T-helper 22 cell (primary cell): ENCODE results near the gene OR4C13.
"Not testable (repeated sequence)": the region's sequence is repeated elsewhere in the genome, so short reads cannot be mapped to it uniquely, and the experiment has no call there.

Experiments used
- DNase-seq: peaks from one replicate; pipeline ENCODE4 v3.0.0-alpha.2; 2020; ENCODE audit warnings: low read depth

The OR4C13 gene

DNA sequence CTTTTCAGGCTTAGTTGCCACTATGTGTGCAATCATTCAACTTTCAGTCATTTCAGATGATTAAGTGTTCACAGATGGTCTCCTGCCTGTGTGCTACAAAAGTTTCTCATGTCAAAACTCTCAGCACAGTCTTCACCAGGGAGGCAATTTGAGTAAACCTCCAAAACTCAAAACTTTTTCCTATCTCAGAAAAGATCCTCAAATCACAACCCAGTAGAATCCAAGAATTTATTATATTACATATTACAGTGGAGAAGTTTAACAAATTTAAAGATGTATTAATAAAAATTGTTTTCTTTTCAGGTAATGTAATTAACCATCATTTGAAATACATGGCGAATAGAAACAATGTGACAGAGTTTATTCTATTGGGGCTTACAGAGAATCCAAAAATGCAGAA is at the start of gene OR4C13:
TSS of gene OR4C13 (plus strand) at position 301 of the 400 bp plus-strand sequence. CDS start at position 333, 32 bp downstream.
- DNase-seq = no peak

DNA sequence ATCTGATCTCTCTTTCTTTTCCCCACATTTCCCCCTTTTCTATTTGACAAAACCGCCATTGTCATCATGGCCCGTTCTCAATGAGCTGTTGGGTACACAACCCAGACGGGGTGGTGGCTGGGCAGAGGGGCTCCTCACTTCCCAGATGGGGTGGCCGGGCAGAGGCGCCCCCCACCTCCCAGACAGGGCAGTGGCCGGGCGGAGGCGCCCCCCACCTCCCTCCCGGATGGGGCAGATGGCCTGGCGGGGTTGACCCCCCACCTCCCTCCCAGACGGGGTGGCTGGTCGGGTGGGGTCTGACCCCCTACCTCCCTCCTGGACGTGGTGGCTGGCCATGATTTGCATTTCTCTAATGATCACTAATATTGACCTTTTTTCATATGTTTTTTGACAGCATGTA is 40.7 kb upstream of the OR4C13 start:
- DNase-seq = not testable (repeated sequence)

DNA sequence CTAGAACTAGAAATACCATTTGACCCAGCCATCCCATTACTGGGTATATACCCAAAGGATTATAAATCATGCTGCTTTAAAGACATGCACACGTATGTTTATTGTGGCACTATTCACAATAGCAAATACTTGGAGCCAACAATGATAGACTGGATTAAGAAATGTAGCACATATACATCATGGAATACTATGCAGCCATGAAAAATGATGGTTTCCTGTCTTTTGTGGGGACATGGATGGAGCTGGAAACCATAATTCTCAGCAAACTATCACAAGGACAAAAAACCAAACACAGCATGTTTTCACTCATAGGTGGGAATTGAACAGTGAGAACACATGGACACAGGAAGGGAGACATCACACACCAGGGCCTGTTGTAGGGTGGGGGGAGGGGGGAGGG is 3.5 kb upstream of the OR4C13 start:
- not testable (repeated sequence) for DNase-seq

DNA sequence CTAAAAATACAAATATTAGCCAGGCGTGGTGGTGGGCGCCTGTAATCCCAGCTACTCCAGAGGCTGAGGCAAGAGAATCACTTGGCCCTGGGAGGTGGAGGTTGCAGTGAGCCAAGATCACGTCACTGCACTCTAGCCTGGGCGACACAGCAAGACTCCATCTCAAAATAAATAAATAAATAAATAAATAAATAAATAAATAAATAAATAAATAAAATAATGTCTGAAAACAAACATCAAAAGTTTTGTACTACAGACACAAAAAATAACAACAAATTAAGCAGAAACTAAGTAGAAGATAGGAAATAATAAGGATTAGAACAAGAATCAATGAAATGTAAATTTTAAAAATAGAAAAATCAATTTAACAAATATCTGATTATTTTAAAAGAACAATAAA is 21.2 kb downstream of the OR4C13 start:
- not testable (repeated sequence) for DNase-seq

DNA sequence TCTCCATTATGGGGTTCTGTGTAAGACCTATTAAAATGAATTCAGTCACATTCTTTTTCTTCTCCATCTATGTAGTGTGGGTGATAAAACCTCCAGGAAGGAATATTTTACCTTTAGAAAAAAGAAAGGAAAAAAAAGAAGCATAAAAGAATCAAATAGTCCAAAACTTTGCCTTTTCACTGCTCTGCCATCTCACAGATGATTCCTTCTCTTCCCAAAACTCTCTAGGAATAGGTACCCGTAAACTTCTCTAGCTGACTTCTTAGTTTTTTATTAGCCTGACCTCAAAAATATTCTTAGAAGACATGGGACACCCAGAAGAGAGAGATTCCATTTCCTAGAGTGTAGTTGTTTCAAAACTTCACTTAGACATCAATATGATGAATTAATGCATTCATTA is 30.2 kb downstream of the OR4C13 start, which contains the start of gene OR4C12:
TSS of gene OR4C12 (minus strand) at position 101 of the 400 bp plus-strand sequence. CDS start at position 67, 34 bp downstream.
- not testable (repeated sequence) for DNase-seq

DNA sequence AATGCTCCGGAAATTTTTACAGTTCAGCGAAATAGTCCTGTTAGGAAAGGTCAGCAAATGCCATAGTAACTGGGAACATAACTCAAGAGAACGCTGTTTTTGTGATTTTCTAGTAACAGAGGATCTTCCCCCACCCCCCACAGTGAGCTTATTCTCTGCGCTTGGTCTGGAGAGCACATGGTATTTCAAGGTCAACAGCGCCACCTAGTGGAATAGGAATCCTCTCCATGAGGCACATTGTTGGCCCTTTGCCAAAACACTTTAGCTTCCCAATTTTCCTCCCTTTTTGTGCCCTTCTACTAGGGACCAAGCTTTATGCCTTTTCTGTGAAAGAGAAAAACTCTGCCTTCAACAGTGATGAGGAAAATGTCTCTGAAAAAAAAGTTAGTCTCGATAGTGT is 43.4 kb downstream of the OR4C13 start:
- no peak for DNase-seq
